ENCODE measurements around the gene TAS1R3. TPM values are rescaled to one million over a fixed set of nuclear protein-coding genes. Genes with fewer than 3 reads are reported as not detected.

The TAS1R3 gene
- total and polyA plus RNA-seq, 12 donors, result 0.16 to 3.1 (median 0.37) TPM

DNA sequence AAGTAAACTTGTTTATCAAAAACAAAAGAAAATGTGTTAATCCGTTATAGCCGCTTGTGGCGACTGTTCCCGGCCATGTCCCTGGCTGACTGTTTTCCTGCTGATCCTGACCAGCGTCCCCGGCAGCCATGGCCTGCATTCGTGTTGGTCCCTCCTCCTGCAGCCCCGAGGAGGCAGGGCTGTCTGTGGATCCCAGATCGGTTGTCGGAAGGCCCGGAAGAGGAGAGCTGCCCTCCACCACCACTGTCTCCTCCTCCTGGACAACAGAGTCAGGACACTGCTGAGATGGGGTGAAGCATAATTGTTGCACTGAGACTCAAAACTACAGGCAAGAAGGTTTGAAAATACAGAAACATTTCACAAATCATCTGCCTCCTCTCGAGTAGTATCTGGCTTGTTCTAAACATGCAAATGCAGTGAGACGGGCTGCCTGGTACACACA is 30.9 kb downstream of the TAS1R3 start:
- ATAC-seq (peak in 2 of 8 donors; percentile 18 to 28), DNase-seq (peak; percentile 38 to 58)
- intact Hi-C loops (cut with DNase I), result no loop called here
- WGBS, 2 donors, result 21 to 22% methylated on average over 13 of the region's 13 CpGs
- peak in 2 of 9 donors; percentile 14 to 24 for TF ChIP-seq CTCF (IDR thresholded peaks at IDR 0.05)
- Histone ChIP-seq H3K4me1 (peaks cover 0 to 36% (median 9%) of the 10 kb centered on the region in 9 donors), H3K27me3 (peaks cover 0 to 59% (median 20%) of the 10 kb centered on the region in 7 donors), H3K9me3 (peaks cover 0 to 4% (median 0%) of the 10 kb centered on the region in 11 donors), H3K4me3 (no peak overlapping the region), H3K27ac (peak overlapping the region; percentile 7 to 93 (median 54)), H3K36me3 (no peaks in the 10 kb centered on the region)

- WGBS, 2 donors, result 77 to 83% methylated on average over 14 of the region's 14 CpGs
- DNase-seq (no peak), ATAC-seq (no peak)
- no peak for TF ChIP-seq CTCF (IDR thresholded peaks at IDR 0.05)
- Histone ChIP-seq H3K27me3 (peaks cover 0 to 36% (median 4%) of the 10 kb centered on the region in 7 donors), H3K27ac (no peak overlapping the region), H3K4me3 (no peak overlapping the region), H3K9me3 (peaks cover 0 to 4% (median 0%) of the 10 kb centered on the region in 11 donors), H3K36me3 (no peaks in the 10 kb centered on the region), H3K4me1 (peaks cover 0 to 27% (median 8%) of the 10 kb centered on the region in 9 donors)
- intact Hi-C loops (cut with DNase I), result no loop called here
These were observed 33.2 kb downstream of the TAS1R3 start for GRCh38 chr1:1364266-1364665.

GRCh38 chr1:1365875-1366698 is 35.0 kb downstream of the TAS1R3 start:
- no peaks in the 10 kb centered on the region for H3K36me3 ChIP-seq
- no peak overlapping the region for H3K27ac ChIP-seq
- peaks cover 0 to 4% (median 0%) of the 10 kb centered on the region in 11 donors for H3K9me3 ChIP-seq
- H3K27me3 ChIP-seq, result peaks cover 0 to 20% (median 0%) of the 10 kb centered on the region in 7 donors
- no peak overlapping the region for H3K4me3 ChIP-seq
- H3K4me1 ChIP-seq, result peaks cover 0 to 13% (median 8%) of the 10 kb centered on the region in 9 donors
- no peak for TF ChIP-seq CTCF (IDR thresholded peaks at IDR 0.05)
- intact Hi-C loops (cut with DNase I), result no loop called here
- ATAC-seq, result no peak
- no peak for DNase-seq
- 82 to 89% methylated on average over 10 of the region's 10 CpGs for WGBS, 2 donors

DNA sequence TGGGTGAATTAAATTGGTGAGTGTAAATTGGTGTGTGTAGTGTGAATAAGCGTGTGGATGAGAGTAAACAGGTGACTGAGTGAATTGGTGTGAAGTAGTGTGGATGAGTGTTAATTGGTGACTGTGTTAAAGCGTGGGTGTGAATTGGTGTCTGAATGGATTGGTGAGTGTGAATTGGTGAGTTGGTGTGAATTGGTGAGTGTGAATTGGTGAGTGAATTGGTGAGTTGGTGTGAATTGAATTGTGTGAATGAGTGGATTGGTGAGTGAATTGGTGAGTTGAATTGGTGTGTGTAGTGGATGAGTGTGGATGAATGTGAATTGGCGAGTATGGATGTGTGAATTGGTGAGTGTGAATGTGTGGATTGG is 35.6 kb downstream of the TAS1R3 start:
- intact Hi-C loops (cut with DNase I), result no loop called here
- Histone ChIP-seq H3K9me3 (peaks cover 0 to 4% (median 0%) of the 10 kb centered on the region in 11 donors), H3K4me1 (peaks cover under 1 to 13% (median 6%) of the 10 kb centered on the region in 9 donors), H3K36me3 (no peaks in the 10 kb centered on the region), H3K4me3 (no peak overlapping the region), H3K27ac (no peak overlapping the region), H3K27me3 (peaks cover 0 to 14% (median 0%) of the 10 kb centered on the region in 7 donors)
- 95 to 99% methylated on average over 3 of the region's 3 CpGs for WGBS, 2 donors
- no peak for ATAC-seq
- DNase-seq, result no peak
- no peak for TF ChIP-seq CTCF (IDR thresholded peaks at IDR 0.05)
